Prostate gland (tissue), 2 donors: ENCODE data around the gene RHBDL3. TPM values are rescaled to one million over a fixed set of nuclear protein-coding genes. Genes with fewer than 3 reads are reported as not detected.

Source experiments
- DNase-seq: peaks from one replicate; pipeline ENCODE4 v3.0.0-alpha.2; 2019; ENCODE audit warnings: low spot score
- H3K27ac ChIP-seq, 2 donors: fragments of 200-600 bp; sonication (generic); 2 replicates each; pipeline ENCODE4 v1.5.1; 2017 to 2019
- H3K27me3 ChIP-seq: fragments of 200-600 bp; sonication (generic); replicated peaks from 2 replicates; pipeline ENCODE4 v1.5.1; 2019; ENCODE audit not compliant: insufficient read depth
- H3K36me3 ChIP-seq, 2 donors: fragments of 200-600 bp; sonication (generic); 1 replicate in 1 of 2; 2 replicates in 1 of 2; pipeline versions ENCODE4 v1.5.1 to v1.8.1; 2017 to 2019
- H3K4me1 ChIP-seq: fragments of 200-600 bp; sonication (generic); replicated peaks from 2 replicates; pipeline ENCODE4 v1.5.1; 2019
- H3K4me3 ChIP-seq, 2 donors: fragments of 200-600 bp; sonication (generic); 2 replicates each; pipeline ENCODE4 v1.5.1; 2017 to 2019
- H3K9me3 ChIP-seq: fragments of 200-600 bp; sonication (generic); 2 replicates; pipeline ENCODE4 v1.5.1; 2017
- CTCF ChIP-seq, 4 experiments: fragments of 200-600 bp in 2 of 4; fragments of 450-650 bp in 2 of 4; sonication (generic) in 2 of 4; IDR thresholded peaks; 1 replicate in 3 of 4; 2 replicates in 1 of 4; pipeline ENCODE4 v1.5.1; 2016 to 2019; ENCODE audit warnings: antibody characterized with exemption in 4 of 4, mild to moderate bottlenecking in 2 of 4, moderate library complexity in 2 of 4
- POLR2A ChIP-seq: fragments of 450-650 bp; IDR thresholded peaks from one replicate; pipeline ENCODE4 v1.6.1; 2016; ENCODE audit warnings: antibody characterized with exemption, mild to moderate bottlenecking
- POLR2AphosphoS5 ChIP-seq: sonication (generic); formaldehyde crosslinking; IDR thresholded peaks from one replicate; pipeline ENCODE4 v1.6.1; 2017; ENCODE audit warnings: antibody characterized with exemption
- WGBS: methylation state at CpG from one replicate; pipeline ENCODE4 v1.1.5; 2018; 5-methylcytosine and 5-hydroxymethylcytosine counted together
- intact Hi-C: fragments of 100-400 bp; cut with DNase I; formaldehyde crosslinking; loops from one replicate; pipeline ENCODE4 v1.14.2; 2022
- total RNA-seq, 2 donors: library from RNA; depleted of rRNA; stranded (reverse); fragments of >200 nt; gene quantifications; one replicate each; pipeline ENCODE4 v1.1.0, GENCODE V29; 2016

The RHBDL3 gene
- total RNA-seq, 2 donors from 2014 or later: 0.77 to 2.7 TPM

- Histone ChIP-seq H3K4me3 (no peak overlapping the region), H3K27ac (no peak overlapping the region), H3K36me3 (no peaks in the 10 kb centered on the region), H3K4me1 (no peaks in the 10 kb centered on the region), H3K9me3 (no peaks in the 10 kb centered on the region), H3K27me3 (no peaks in the 10 kb centered on the region)
- peak; percentile 81 for DNase-seq
- intact Hi-C loops: no loop called here
- WGBS: 67% methylated on average over 12 of the region's 12 CpGs
- TF ChIP-seq POLR2A (no peak), CTCF (IDR thresholded peaks at IDR 0.05) (peak; percentile 68 to 93 (median 83))
Observed at GRCh38 chr17:32253117-32253611, 12.5 kb upstream of the RHBDL3 start.

GRCh38 chr17:32256012-32256700 is 9.5 kb upstream of the RHBDL3 start:
- no peak for DNase-seq
- no peak overlapping the region for H3K4me3 ChIP-seq
- whole genome bisulfite sequencing: 74% methylated on average over 9 of the region's 9 CpGs
- no peaks in the 10 kb centered on the region for H3K9me3 ChIP-seq
- H3K27me3 ChIP-seq: no peaks in the 10 kb centered on the region
- TF ChIP-seq POLR2A (no peak), POLR2AphosphoS5 (no peak), CTCF (IDR thresholded peaks at IDR 0.05) (no peak)
- H3K4me1 ChIP-seq: no peaks in the 10 kb centered on the region
- no peak overlapping the region for H3K27ac ChIP-seq
- H3K36me3 ChIP-seq: no peaks in the 10 kb centered on the region
- intact Hi-C loops: no loop called here

- TF ChIP-seq POLR2A (no peak), POLR2AphosphoS5 (no peak), CTCF (IDR thresholded peaks at IDR 0.05) (no peak)
- Histone ChIP-seq H3K27ac (no peak overlapping the region), H3K9me3 (no peaks in the 10 kb centered on the region), H3K27me3 (no peaks in the 10 kb centered on the region), H3K4me3 (no peak overlapping the region), H3K36me3 (no peaks in the 10 kb centered on the region), H3K4me1 (no peaks in the 10 kb centered on the region)
- DNase-seq: no peak
- intact Hi-C loops: no loop called here
- WGBS: 72% methylated on average over 9 of the region's 9 CpGs
Observed at GRCh38 chr17:32256701-32257019, 9.0 kb upstream of the RHBDL3 start.

- DNase-seq: no peak
- 60% methylated on average over 18 of the region's 18 CpGs for WGBS
- intact Hi-C loops: no loop called here
- no peak for TF ChIP-seq POLR2AphosphoS5
- TF ChIP-seq POLR2A: no peak
- TF ChIP-seq CTCF (IDR thresholded peaks at IDR 0.05): no peak
- Histone ChIP-seq H3K36me3 (no peaks in the 10 kb centered on the region), H3K27ac (no peak overlapping the region), H3K4me3 (no peak overlapping the region), H3K4me1 (no peaks in the 10 kb centered on the region), H3K9me3 (no peaks in the 10 kb centered on the region), H3K27me3 (no peaks in the 10 kb centered on the region)
Observed at GRCh38 chr17:32258383-32259140, 7.1 kb upstream of the RHBDL3 start.

- DNase-seq: no peak
- Histone ChIP-seq H3K36me3 (no peaks in the 10 kb centered on the region), H3K4me3 (no peak overlapping the region), H3K27ac (no peak overlapping the region), H3K27me3 (no peaks in the 10 kb centered on the region), H3K9me3 (no peaks in the 10 kb centered on the region), H3K4me1 (no peaks in the 10 kb centered on the region)
- TF ChIP-seq POLR2A (no peak), CTCF (IDR thresholded peaks at IDR 0.05) (no peak), POLR2AphosphoS5 (no peak)
- WGBS: 81% methylated on average over 4 of the region's 4 CpGs
- intact Hi-C loops: no loop called here
Observed at GRCh38 chr17:32259586-32259985, 6.0 kb upstream of the RHBDL3 start.
